Panc1 (cell line): ENCODE measurements around the gene PPP1R2B. TPM values are rescaled to one million over a fixed set of nuclear protein-coding genes. Genes with fewer than 3 reads are reported as not detected.

ENCODE experiments used
- ATAC-seq: fragments of 200-7000 bp; cut with Tn5 transposase; 2 replicates; pipeline ENCODE4 v1.9.1; 2020; ENCODE audit warnings: mild to moderate bottlenecking, moderate library complexity
- BruUV-seq: library from RNA; stranded (reverse); fragments of 400-500 nt; replicated peaks from 2 replicates; lab custom pipeline; 2021; lab: Mats Ljungman, UMichigan
- CTCF ChIA-PET: fragments of 300-600 bp; sonication (Branson Sonifier 250); formaldehyde crosslinking; loops from one replicate; lab custom pipeline; 2022; ENCODE audit warnings: antibody characterized with exemption; lab: Charles Lee
- POLR2A ChIA-PET: fragments of 300-600 bp; sonication (Branson Sonifier 250); formaldehyde crosslinking; loops from one replicate; lab custom pipeline; 2022; ENCODE audit warnings: antibody characterized with exemption; lab: Charles Lee
- DNase-seq: peaks from one replicate; pipeline ENCODE4 v3.0.0-alpha.2; 2010; ENCODE audit warnings: low read depth, low spot score
- H3K27ac ChIP-seq: 2 replicates; pipeline ENCODE4 v1.5.1; 2011; ENCODE audit warnings: mild to moderate bottlenecking, low read length, inconsistent platforms
- H3K27me3 ChIP-seq: fragments of 200-500 bp; sonication (Bioruptor generic); 2 replicates; pipeline ENCODE4 v1.6.0; 2014; ENCODE audit warnings: low read length, inconsistent platforms; ENCODE audit not compliant: control insufficient read depth, insufficient read depth
- H3K36me3 ChIP-seq: fragments of 200-500 bp; sonication (Bioruptor generic); 2 replicates; pipeline ENCODE4 v1.5.1; 2014; ENCODE audit warnings: inconsistent platforms, mild to moderate bottlenecking, low read length, moderate library complexity; ENCODE audit not compliant: control insufficient read depth, insufficient read depth
- H3K4me1 ChIP-seq: 2 replicates; pipeline ENCODE4 v1.5.1; 2011; ENCODE audit warnings: inconsistent platforms, mild to moderate bottlenecking, low read length, moderate library complexity; ENCODE audit not compliant: control insufficient read depth, insufficient read depth
- H3K4me3 ChIP-seq, 2 experiments: 2 replicates each; pipeline ENCODE4 v1.5.1; 2011 to 2012; ENCODE audit warnings: low read depth in 2 of 2, low read length in 2 of 2, mild to moderate bottlenecking in 2 of 2, inconsistent platforms in 1 of 2, moderate library complexity in 1 of 2
- H3K9me3 ChIP-seq: fragments of 200-500 bp; sonication (Bioruptor generic); 2 replicates; pipeline ENCODE4 v1.5.1; 2014; ENCODE audit warnings: low read depth, mild to moderate bottlenecking, inconsistent platforms, low read length, moderate library complexity; ENCODE audit not compliant: control insufficient read depth, insufficient read depth
- POLR2AphosphoS5 ChIP-seq: IDR thresholded peaks from 2 replicates; pipeline ENCODE4 v1.6.1; 2012; ENCODE audit warnings: mild to moderate bottlenecking, low read depth, low read length, moderate library complexity
- SIN3A ChIP-seq: IDR thresholded peaks from 2 replicates; pipeline ENCODE4 v1.6.1; 2012; ENCODE audit warnings: low read depth, mild to moderate bottlenecking, low read length, moderate library complexity, borderline replicate concordance; ENCODE audit not compliant: insufficient read depth
- TCF7L2 ChIP-seq: IDR thresholded peaks from 2 replicates; pipeline ENCODE4 v1.6.1; 2011; ENCODE audit warnings: mild to moderate bottlenecking, low read depth, low read length, inconsistent platforms
- in situ Hi-C: cut with HindIII; loops from 2 replicates; pipeline ENCODE4 v1.10.0; 2016; ENCODE audit warnings: low sequenced_read_pairs, low pct_unique_long_range_greater_than_20kb
- intact Hi-C: fragments of 100-400 bp; cut with micrococcal nuclease; formaldehyde crosslinking; loops from one replicate; pipeline ENCODE4 v1.10.0; 2022; ENCODE audit not compliant: unreplicated experiment
- total RNA-seq: library from RNA; stranded (reverse); gene quantifications from one replicate; pipeline ENCODE4 v1.2.1, GENCODE V29; 2021; ENCODE audit not compliant: unreplicated experiment
- TF ChIP-seq, protein P1 (sequence below), 2 experiments: IDR thresholded peaks; 2 replicates each; pipeline ENCODE4 v1.6.1; 2011 to 2012; ENCODE audit warnings: low read depth in 2 of 2, control low read depth in 1 of 2, low read length in 1 of 2, mild to moderate bottlenecking in 1 of 2, moderate library complexity in 1 of 2; ENCODE audit not compliant: insufficient read depth in 1 of 2
- TF ChIP-seq, protein P2 (sequence below): fragments of 450-650 bp; IDR thresholded peaks from 2 replicates; pipeline ENCODE4 v1.5.1; 2017; ENCODE audit warnings: mild to moderate bottlenecking

The PPP1R2B gene
- total RNA-seq, 1 experiment from 2014 or later = 0.10 TPM

DNA sequence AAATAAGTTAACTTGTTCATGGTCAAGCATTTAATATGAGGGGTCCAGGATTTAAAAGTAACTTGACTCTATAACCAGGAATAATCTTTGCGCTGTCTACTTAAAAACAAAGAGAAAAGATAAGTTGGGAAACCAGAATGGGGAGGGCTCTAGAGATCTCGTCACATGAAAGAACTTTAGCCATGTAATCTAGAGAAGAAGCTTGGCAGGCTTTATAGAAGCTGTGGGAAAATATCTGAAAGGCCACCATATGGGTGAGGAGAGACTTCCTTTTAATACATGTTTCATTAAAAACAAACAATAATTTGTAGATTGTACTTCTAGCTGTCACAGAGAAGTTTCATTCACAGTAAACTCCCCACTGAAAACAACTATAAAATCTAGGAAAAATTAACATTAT, 46.7 kb upstream of the PPP1R2B start:
- Histone ChIP-seq H3K27ac (no peak overlapping the region), H3K36me3 (no peaks in the 10 kb centered on the region), H3K27me3 (no peaks in the 10 kb centered on the region), H3K4me1 (no peaks in the 10 kb centered on the region), H3K4me3 (no peak overlapping the region), H3K9me3 (no peaks in the 10 kb centered on the region)
- TF ChIP-seq TCF7L2 = no peak
- no peak for TF ChIP-seq POLR2AphosphoS5
- TF ChIP-seq, protein P1, sequence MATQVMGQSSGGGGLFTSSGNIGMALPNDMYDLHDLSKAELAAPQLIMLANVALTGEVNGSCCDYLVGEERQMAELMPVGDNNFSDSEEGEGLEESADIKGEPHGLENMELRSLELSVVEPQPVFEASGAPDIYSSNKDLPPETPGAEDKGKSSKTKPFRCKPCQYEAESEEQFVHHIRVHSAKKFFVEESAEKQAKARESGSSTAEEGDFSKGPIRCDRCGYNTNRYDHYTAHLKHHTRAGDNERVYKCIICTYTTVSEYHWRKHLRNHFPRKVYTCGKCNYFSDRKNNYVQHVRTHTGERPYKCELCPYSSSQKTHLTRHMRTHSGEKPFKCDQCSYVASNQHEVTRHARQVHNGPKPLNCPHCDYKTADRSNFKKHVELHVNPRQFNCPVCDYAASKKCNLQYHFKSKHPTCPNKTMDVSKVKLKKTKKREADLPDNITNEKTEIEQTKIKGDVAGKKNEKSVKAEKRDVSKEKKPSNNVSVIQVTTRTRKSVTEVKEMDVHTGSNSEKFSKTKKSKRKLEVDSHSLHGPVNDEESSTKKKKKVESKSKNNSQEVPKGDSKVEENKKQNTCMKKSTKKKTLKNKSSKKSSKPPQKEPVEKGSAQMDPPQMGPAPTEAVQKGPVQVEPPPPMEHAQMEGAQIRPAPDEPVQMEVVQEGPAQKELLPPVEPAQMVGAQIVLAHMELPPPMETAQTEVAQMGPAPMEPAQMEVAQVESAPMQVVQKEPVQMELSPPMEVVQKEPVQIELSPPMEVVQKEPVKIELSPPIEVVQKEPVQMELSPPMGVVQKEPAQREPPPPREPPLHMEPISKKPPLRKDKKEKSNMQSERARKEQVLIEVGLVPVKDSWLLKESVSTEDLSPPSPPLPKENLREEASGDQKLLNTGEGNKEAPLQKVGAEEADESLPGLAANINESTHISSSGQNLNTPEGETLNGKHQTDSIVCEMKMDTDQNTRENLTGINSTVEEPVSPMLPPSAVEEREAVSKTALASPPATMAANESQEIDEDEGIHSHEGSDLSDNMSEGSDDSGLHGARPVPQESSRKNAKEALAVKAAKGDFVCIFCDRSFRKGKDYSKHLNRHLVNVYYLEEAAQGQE (IDR thresholded peaks at IDR 0.05; ENCODE audit: insufficient read depth in 1 of 2, low read depth in 2 of 2, low read length in 1 of 2) = no peak
- TF ChIP-seq, protein P2, sequence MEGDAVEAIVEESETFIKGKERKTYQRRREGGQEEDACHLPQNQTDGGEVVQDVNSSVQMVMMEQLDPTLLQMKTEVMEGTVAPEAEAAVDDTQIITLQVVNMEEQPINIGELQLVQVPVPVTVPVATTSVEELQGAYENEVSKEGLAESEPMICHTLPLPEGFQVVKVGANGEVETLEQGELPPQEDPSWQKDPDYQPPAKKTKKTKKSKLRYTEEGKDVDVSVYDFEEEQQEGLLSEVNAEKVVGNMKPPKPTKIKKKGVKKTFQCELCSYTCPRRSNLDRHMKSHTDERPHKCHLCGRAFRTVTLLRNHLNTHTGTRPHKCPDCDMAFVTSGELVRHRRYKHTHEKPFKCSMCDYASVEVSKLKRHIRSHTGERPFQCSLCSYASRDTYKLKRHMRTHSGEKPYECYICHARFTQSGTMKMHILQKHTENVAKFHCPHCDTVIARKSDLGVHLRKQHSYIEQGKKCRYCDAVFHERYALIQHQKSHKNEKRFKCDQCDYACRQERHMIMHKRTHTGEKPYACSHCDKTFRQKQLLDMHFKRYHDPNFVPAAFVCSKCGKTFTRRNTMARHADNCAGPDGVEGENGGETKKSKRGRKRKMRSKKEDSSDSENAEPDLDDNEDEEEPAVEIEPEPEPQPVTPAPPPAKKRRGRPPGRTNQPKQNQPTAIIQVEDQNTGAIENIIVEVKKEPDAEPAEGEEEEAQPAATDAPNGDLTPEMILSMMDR = no peak
- TF ChIP-seq SIN3A = no peak
- POLR2A ChIA-PET = no interaction called here
- no TSS peak for BruUV-seq
- CTCF ChIA-PET = no interaction called here
- DNase-seq (no peak), ATAC-seq (no peak)
- in situ Hi-C loops = no loop called here
- intact Hi-C loops = no loop called here

GRCh38 chr5:156812959-156813358, 37.1 kb upstream of the PPP1R2B start:
- TF ChIP-seq POLR2AphosphoS5 (no peak), SIN3A (no peak), TCF7L2 (no peak)
- TF ChIP-seq, protein P1 (IDR thresholded peaks at IDR 0.05; ENCODE audit: insufficient read depth in 1 of 2, low read depth in 2 of 2, low read length in 1 of 2) = no peak
- TF ChIP-seq, protein P2 = no peak
- no TSS peak for BruUV-seq
- in situ Hi-C loops (no loop called here), intact Hi-C loops (no loop called here)
- ChIA-PET POLR2A (no interaction called here), CTCF (no interaction called here)
- no peaks in the 10 kb centered on the region for H3K36me3 ChIP-seq
- no peaks in the 10 kb centered on the region for H3K4me1 ChIP-seq
- no peaks in the 10 kb centered on the region for H3K27me3 ChIP-seq
- no peaks in the 10 kb centered on the region for H3K9me3 ChIP-seq
- no peak overlapping the region for H3K27ac ChIP-seq
- no peak overlapping the region for H3K4me3 ChIP-seq
- no peak for ATAC-seq
- no peak for DNase-seq
